Kidney epithelial cell (primary cell): ENCODE data around the gene CPPED1. TPM values are rescaled to one million over a fixed set of nuclear protein-coding genes. Genes with fewer than 3 reads are reported as not detected.

ENCODE experiments used
- DNase-seq: peaks from one replicate; pipeline ENCODE4 v3.0.0-alpha.2; 2010; ENCODE audit warnings: low read depth
- H3K27me3 ChIP-seq: 2 replicates; pipeline ENCODE4 v1.6.0; 2011; ENCODE audit warnings: low read length; ENCODE audit not compliant: control insufficient read depth, insufficient read depth
- H3K36me3 ChIP-seq: 2 replicates; pipeline ENCODE4 v1.5.1; 2011; ENCODE audit warnings: low read length; ENCODE audit not compliant: control insufficient read depth, insufficient read depth
- H3K4me3 ChIP-seq: 2 replicates; pipeline ENCODE4 v1.5.1; 2011; ENCODE audit warnings: low read depth, mild to moderate bottlenecking, control low read depth, low read length
- total RNA-seq: library from RNA; depleted of rRNA; stranded (reverse); fragments of >200 nt; gene quantifications from 2 replicates; pipeline ENCODE4 v1.2.3, GENCODE V29; 2015
- TF ChIP-seq, protein P1 (sequence below): IDR thresholded peaks from 2 replicates; pipeline ENCODE4 v1.5.1; 2011; ENCODE audit warnings: mild to moderate bottlenecking, moderate library complexity, low read length, control low read depth, inconsistent platforms; ENCODE audit not compliant: insufficient read depth, poor library complexity, severe bottlenecking

The CPPED1 gene
- total RNA-seq, 1 donor from 2014 or later: 25.3 TPM

DNA sequence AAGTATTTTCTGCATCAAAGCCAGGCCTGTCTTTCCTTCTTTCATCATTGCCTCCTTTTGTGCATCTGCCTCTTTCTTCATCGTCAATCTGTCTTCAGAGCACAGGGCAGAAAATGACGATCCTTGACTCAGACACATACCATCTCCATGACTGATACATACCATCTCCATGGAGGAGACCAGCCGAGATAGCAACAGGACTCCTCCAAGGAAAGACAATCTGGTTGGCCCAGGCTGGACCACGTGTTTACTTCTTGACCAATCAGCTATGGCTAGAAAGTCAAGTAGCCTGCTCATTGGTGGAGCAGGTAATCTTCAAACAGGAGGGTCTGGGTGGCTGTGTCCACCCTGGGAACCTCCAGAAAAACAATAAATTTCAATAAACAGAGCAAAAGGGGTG lies 164.6 kb downstream of the CPPED1 start:
- Histone ChIP-seq H3K36me3 (no peaks in the 10 kb centered on the region), H3K27me3 (no peaks in the 10 kb centered on the region), H3K4me3 (no peak overlapping the region)
- DNase-seq: no peak
- TF ChIP-seq, protein P1, sequence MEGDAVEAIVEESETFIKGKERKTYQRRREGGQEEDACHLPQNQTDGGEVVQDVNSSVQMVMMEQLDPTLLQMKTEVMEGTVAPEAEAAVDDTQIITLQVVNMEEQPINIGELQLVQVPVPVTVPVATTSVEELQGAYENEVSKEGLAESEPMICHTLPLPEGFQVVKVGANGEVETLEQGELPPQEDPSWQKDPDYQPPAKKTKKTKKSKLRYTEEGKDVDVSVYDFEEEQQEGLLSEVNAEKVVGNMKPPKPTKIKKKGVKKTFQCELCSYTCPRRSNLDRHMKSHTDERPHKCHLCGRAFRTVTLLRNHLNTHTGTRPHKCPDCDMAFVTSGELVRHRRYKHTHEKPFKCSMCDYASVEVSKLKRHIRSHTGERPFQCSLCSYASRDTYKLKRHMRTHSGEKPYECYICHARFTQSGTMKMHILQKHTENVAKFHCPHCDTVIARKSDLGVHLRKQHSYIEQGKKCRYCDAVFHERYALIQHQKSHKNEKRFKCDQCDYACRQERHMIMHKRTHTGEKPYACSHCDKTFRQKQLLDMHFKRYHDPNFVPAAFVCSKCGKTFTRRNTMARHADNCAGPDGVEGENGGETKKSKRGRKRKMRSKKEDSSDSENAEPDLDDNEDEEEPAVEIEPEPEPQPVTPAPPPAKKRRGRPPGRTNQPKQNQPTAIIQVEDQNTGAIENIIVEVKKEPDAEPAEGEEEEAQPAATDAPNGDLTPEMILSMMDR: no peak

DNA sequence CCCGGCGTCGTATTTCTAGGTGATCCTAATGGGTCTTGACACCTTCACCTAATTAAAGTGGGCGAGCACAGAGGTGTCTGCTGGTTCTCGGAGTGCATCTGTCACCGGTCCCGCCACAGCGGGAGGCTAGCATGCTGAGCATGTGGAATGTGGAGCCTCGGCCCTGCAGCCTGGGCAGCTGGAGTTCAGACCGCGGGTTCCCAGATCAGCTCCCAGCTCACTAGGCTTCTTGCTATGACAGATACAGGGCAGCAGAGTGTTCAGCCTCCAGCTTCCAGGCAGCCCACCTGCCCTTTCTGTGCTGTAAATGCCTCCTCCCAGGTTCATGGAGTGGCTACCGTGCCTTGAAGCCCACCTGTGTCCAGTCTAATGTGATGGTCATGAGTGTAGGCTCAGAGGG lies 166.7 kb downstream of the CPPED1 start:
- no peak for DNase-seq
- H3K36me3 ChIP-seq: no peaks in the 10 kb centered on the region
- H3K27me3 ChIP-seq: no peaks in the 10 kb centered on the region
- TF ChIP-seq, protein P1: no peak
- no peak overlapping the region for H3K4me3 ChIP-seq

DNA sequence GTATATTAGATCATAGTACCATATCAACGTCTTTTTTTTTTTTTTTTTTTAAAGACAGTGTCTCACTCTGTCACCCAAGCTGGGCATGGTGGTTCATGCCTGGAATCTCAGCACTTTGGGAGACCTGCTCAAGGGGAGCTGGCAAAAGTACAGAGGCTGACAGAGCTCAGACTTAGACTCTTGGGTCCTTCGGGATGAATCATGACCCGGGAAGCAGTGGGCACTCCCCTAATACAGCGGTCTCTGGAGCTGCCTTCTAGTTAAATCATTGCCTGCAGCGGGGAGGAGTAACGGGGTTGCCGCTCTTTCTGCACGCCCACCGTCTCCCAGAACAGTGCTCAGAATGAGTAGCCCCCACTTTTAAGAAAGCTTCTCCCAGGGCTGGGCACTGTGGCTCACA lies 174.4 kb downstream of the CPPED1 start:
- Histone ChIP-seq H3K27me3 (no peaks in the 10 kb centered on the region), H3K4me3 (no peak overlapping the region), H3K36me3 (no peaks in the 10 kb centered on the region)
- no peak for DNase-seq
- TF ChIP-seq, protein P1: no peak

DNA sequence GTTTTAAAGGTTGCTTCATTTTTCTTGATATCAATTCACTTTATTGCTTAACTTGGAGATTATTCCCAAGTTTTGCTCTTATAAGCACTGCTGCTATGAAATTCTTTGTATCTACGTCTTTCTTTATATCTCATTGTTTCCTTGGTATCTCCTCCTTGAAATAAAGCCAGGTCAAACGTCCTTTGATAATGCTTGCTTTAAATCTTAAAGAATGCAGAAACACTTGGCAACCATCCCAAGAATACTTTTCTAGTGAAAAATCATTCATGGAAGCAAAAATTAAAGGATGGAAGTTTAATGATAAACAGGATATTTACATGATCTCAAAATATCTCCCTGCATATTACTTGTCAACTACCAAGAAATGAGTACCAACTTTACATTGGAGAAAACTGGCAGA lies 175.2 kb downstream of the CPPED1 start:
- DNase-seq: no peak
- Histone ChIP-seq H3K36me3 (no peaks in the 10 kb centered on the region), H3K4me3 (no peak overlapping the region), H3K27me3 (no peaks in the 10 kb centered on the region)
- TF ChIP-seq, protein P1: no peak

DNA sequence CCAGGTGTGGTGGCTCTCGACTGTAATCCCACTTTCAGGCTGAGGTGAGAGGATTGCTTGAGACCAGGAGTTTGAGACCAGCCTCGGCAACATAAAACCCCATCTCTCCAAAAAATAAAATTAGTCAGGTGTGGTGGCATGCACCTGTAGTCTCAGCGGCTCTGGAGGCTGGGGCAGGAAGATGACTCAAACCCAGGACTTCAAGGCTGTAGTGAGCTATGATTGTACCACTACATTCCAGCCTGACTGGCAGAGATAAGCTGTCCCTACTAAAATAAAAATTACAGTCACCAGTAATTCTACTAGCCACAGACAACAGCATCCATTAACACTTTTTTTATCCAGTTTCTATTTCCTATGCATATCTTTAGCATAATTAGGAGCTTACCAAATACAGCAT lies 176.3 kb downstream of the CPPED1 start:
- TF ChIP-seq, protein P1: no peak
- no peaks in the 10 kb centered on the region for H3K27me3 ChIP-seq
- no peaks in the 10 kb centered on the region for H3K36me3 ChIP-seq
- DNase-seq: no peak
- H3K4me3 ChIP-seq: no peak overlapping the region

DNA sequence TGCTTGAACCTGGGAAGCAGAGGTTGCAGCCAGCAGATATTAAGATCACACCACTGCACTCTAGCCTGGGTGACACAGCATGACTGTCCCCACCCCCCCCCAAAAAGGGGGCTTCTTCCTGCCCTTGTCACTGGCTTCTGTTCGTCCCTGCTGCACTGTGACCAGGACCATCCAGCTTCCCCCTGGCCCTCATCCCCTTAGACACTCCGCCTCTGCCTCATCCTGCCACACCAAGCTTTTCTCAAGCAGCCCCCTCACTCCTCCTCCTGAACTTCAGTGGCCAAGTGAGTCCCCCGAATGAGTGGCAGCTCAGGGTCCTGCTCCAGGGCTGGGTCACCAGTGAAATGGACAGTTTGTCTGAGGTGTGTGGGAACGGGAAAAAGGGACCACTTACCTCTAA lies 177.3 kb downstream of the CPPED1 start:
- DNase-seq: no peak
- TF ChIP-seq, protein P1: no peak
- no peak overlapping the region for H3K4me3 ChIP-seq
- no peaks in the 10 kb centered on the region for H3K27me3 ChIP-seq
- H3K36me3 ChIP-seq: no peaks in the 10 kb centered on the region
